Ovary (tissue), 9 donors: ENCODE measurements around the gene IP6K3. TPM values are rescaled to one million over a fixed set of nuclear protein-coding genes. Genes with fewer than 3 reads are reported as not detected.

Experiments
- DNase-seq, 5 donors: peaks; one replicate each; pipeline ENCODE4 v3.0.0-alpha.2; 2019 to 2020
- H3K27ac ChIP-seq, 2 donors: fragments of 200-600 bp; one replicate each; pipeline versions ENCODE4 v1.5.1 to v1.8.0; 2019 to 2022
- H3K27me3 ChIP-seq: fragments of 200-600 bp; one replicate; pipeline ENCODE4 v1.8.0; 2022
- H3K36me3 ChIP-seq: fragments of 200-600 bp; sonication (generic); one replicate; pipeline ENCODE4 v1.5.1; 2019
- H3K4me1 ChIP-seq: one replicate; pipeline ENCODE4 v1.8.1; 2013; ENCODE audit warnings: mild to moderate bottlenecking, moderate library complexity; ENCODE audit not compliant: insufficient read depth
- H3K4me3 ChIP-seq: fragments of 200-600 bp; sonication (generic); one replicate; pipeline ENCODE4 v1.5.1; 2017
- H3K9me3 ChIP-seq, 2 donors: fragments of 200-600 bp in 1 of 2; sonication (generic) in 1 of 2; one replicate each; pipeline versions ENCODE4 v1.5.1 to v1.8.1; 2013 to 2019; ENCODE audit warnings: mild to moderate bottlenecking in 1 of 2, moderate library complexity in 1 of 2
- EP300 ChIP-seq: sonication (generic); formaldehyde crosslinking; IDR thresholded peaks from one replicate; pipeline ENCODE4 v1.6.1; 2017; ENCODE audit warnings: antibody characterized with exemption
- POLR2A ChIP-seq: fragments of 450-650 bp; IDR thresholded peaks from one replicate; pipeline ENCODE4 v1.6.1; 2017; ENCODE audit warnings: antibody characterized with exemption, mild to moderate bottlenecking, moderate library complexity
- WGBS, 3 donors: extraction: QIAGEN DNeasy Blood & Tissue Kit in 1 of 3; methylation state at CpG; one replicate each; pipeline versions ENCODE4 v1.1.5 to v1.1.7; 2013 to 2017; 5-methylcytosine and 5-hydroxymethylcytosine counted together
- intact Hi-C, 4 donors: fragments of 100-400 bp; cut with DNase I; formaldehyde crosslinking; loops; one replicate each; pipeline versions ENCODE4 v1.11.0 to v1.15.1; 2022 to 2023
- polyA plus RNA-seq, 2 donors: library from polyadenylated mRNA; stranded (reverse); fragments of 200-250 nt in 1 of 2; fragments of 350-450 nt in 1 of 2; fragmentation: Illumina TruSeq in 1 of 2; extraction: RNeasy Lipid Tissue Mini Kit (QIAGEN cat#74804) in 1 of 2; gene quantifications; one replicate each; pipeline ENCODE4 v1.2.3, GENCODE V29; 2013 to 2014
- total RNA-seq, 7 donors: library from RNA; depleted of rRNA in 2 of 7; stranded (reverse); fragments of >200 nt in 2 of 7; fragmentation: NEBNext Ultra II Directional in 3 of 7; extraction: Animal tissue kit (Norgen Biotek cat#: 25700) in 3 of 7; gene quantifications; one replicate each; pipeline versions ENCODE4 v1.1.0 to v1.2.4, GENCODE V29; 2016 to 2023
- TF ChIP-seq, protein P1 (sequence below), 3 donors: fragments of 450-650 bp in 2 of 3; fragments of 200-600 bp in 1 of 3; IDR thresholded peaks; one replicate each; pipeline versions ENCODE4 v1.5.1 to v1.8.0; 2016 to 2022; ENCODE audit warnings: antibody characterized with exemption in 3 of 3, mild to moderate bottlenecking in 1 of 3
- donor health status: DM: no; HTN: no; CAD: no; lungs with moderate emphysema.
- donor health status: DM: no; HTN: no; CAD: no.
- donor health status: Bipolar disorder and iron deficiency.
- donor health status: DM: yes; HTN: yes; CAD: no.
- donor health status: DM: no; HTN: no; CAD: no.
- donor health status: DM: yes; HTN: yes; CAD: no.

IP6K3 gene
- total and polyA plus RNA-seq, 9 donors, result 0.11 to 1.1 (median 0.30) TPM; not detected in 2

DNA sequence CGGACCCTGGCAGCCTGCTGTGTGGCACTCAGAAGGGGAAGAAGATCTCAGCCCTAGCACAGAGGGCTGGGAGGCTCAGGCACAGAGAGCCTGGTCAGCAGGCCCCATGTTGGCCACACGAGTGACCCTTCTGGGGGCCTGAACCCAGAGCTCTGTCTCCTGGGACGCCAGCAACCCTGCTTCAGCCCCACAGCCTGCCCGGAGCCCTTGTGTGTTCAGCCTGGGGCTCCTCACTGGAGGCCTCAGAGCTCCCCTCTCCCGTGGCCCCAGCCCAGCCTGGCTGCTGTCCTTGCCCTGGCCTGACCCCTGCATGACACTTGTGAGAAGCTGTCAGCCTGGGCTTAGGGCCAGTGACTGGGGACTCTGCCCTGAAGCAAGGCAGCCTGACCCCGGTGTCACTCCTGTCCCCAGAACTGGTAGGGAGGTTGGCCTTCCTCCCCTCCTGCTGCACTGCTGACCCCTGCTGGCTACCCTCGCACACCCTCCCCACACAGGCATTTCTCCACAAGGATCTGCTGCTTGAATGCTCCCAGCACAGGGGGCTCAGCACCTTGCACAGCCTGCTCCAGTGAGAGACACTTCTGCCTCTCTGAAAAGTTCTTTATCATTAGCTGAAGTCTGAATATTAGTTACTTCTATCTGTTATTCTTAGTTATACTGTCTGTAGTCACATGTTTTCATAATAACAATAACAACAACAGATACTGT is 15.4 kb upstream of the IP6K3 start:
- DNase-seq, result peak in 3 of 5 donors; percentile 27 to 57 (median 51)
- no peak overlapping the region for H3K27ac ChIP-seq

GRCh38 chr6:33761581-33761921 is 14.8 kb upstream of the IP6K3 start:
- no peaks in the 10 kb centered on the region for H3K4me1 ChIP-seq
- DNase-seq, result no peak
- H3K27ac ChIP-seq, result no peak overlapping the region
- intact Hi-C loops, result no loop called here
- H3K4me3 ChIP-seq, result no peak overlapping the region
- H3K36me3 ChIP-seq, result no peaks in the 10 kb centered on the region
- H3K27me3 ChIP-seq, result no peaks in the 10 kb centered on the region
- TF ChIP-seq POLR2A, result no peak
- no peak for TF ChIP-seq EP300
- TF ChIP-seq, protein P1, sequence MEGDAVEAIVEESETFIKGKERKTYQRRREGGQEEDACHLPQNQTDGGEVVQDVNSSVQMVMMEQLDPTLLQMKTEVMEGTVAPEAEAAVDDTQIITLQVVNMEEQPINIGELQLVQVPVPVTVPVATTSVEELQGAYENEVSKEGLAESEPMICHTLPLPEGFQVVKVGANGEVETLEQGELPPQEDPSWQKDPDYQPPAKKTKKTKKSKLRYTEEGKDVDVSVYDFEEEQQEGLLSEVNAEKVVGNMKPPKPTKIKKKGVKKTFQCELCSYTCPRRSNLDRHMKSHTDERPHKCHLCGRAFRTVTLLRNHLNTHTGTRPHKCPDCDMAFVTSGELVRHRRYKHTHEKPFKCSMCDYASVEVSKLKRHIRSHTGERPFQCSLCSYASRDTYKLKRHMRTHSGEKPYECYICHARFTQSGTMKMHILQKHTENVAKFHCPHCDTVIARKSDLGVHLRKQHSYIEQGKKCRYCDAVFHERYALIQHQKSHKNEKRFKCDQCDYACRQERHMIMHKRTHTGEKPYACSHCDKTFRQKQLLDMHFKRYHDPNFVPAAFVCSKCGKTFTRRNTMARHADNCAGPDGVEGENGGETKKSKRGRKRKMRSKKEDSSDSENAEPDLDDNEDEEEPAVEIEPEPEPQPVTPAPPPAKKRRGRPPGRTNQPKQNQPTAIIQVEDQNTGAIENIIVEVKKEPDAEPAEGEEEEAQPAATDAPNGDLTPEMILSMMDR (IDR thresholded peaks at IDR 0.05), result no peak
- no peaks in the 10 kb centered on the region for H3K9me3 ChIP-seq
- WGBS, 3 donors, result 63 to 89% (median 88%) methylated on average over 1 to 2 of the region's 2 CpGs

More for the DNA sequence above, 15.4 kb upstream of the IP6K3 start:
- Histone ChIP-seq H3K4me3 (no peak overlapping the region), H3K36me3 (no peaks in the 10 kb centered on the region), H3K4me1 (no peaks in the 10 kb centered on the region), H3K9me3 (no peaks in the 10 kb centered on the region), H3K27me3 (no peaks in the 10 kb centered on the region)
- TF ChIP-seq, protein P1 (IDR thresholded peaks at IDR 0.05), result no peak
- TF ChIP-seq POLR2A (no peak), EP300 (no peak)
- 61 to 67% (median 66%) methylated on average over 7 of the region's 7 CpGs for WGBS, 3 donors
- intact Hi-C loops, result no loop called here

GRCh38 chr6:33759887-33760629 is 13.4 kb upstream of the IP6K3 start:
- no peaks in the 10 kb centered on the region for H3K9me3 ChIP-seq
- WGBS, 3 donors, result 77 to 79% (median 77%) methylated on average over 9 of the region's 9 CpGs
- no peaks in the 10 kb centered on the region for H3K27me3 ChIP-seq
- TF ChIP-seq, protein P1 (IDR thresholded peaks at IDR 0.05), result no peak
- no peak for TF ChIP-seq EP300
- TF ChIP-seq POLR2A, result no peak
- intact Hi-C loops, result loop anchor here in 1 of 4 donors (10.0 kb wide), 1 partner anchor 175 kb away; the partner anchor contains the start of gene BAK1
- H3K4me3 ChIP-seq, result no peak overlapping the region
- H3K27ac ChIP-seq, result no peak overlapping the region
- no peaks in the 10 kb centered on the region for H3K4me1 ChIP-seq
- DNase-seq, result no peak
- H3K36me3 ChIP-seq, result no peaks in the 10 kb centered on the region

- no peak for DNase-seq
- H3K27ac ChIP-seq, result no peak overlapping the region
- no peak for TF ChIP-seq EP300
- TF ChIP-seq POLR2A, result no peak
- TF ChIP-seq, protein P1 (IDR thresholded peaks at IDR 0.05), result no peak
- no peaks in the 10 kb centered on the region for H3K27me3 ChIP-seq
- 48 to 58% (median 58%) methylated on average over 7 of the region's 7 CpGs for WGBS, 3 donors
- H3K9me3 ChIP-seq, result no peaks in the 10 kb centered on the region
- no peak overlapping the region for H3K4me3 ChIP-seq
- intact Hi-C loops, result loop anchor here in 1 of 4 donors (10.0 kb wide), 1 partner anchor 174 kb away; the partner anchor contains the start of gene BAK1
- H3K36me3 ChIP-seq, result no peaks in the 10 kb centered on the region
- no peaks in the 10 kb centered on the region for H3K4me1 ChIP-seq
Observed at GRCh38 chr6:33758815-33759216, 12.1 kb upstream of the IP6K3 start.
